Sigmoid colon (tissue), 7 donors: ENCODE results near the gene KIF20B. TPM values are rescaled to one million over a fixed set of nuclear protein-coding genes. Genes with fewer than 3 reads are reported as not detected.

Experiments
- DNase-seq: peaks from one replicate; pipeline ENCODE4 v3.0.0-alpha.2; 2019
- H3K27ac ChIP-seq, 4 donors: fragments of 200-600 bp; sonication (generic); one replicate each; pipeline ENCODE4 v1.5.1; 2016 to 2019; ENCODE audit warnings: mild to moderate bottlenecking in 1 of 4
- H3K27me3 ChIP-seq, 3 donors: fragments of 200-600 bp; sonication (generic); one replicate each; pipeline ENCODE4 v1.5.1; 2019; ENCODE audit warnings: mild to moderate bottlenecking in 1 of 3
- H3K36me3 ChIP-seq, 4 donors: fragments of 200-600 bp; sonication (generic); one replicate each; pipeline ENCODE4 v1.5.1; 2016 to 2019
- H3K4me1 ChIP-seq, 4 donors: fragments of 200-600 bp; sonication (generic); one replicate each; pipeline ENCODE4 v1.5.1; 2017 to 2019
- H3K4me3 ChIP-seq, 4 donors: fragments of 200-600 bp; sonication (generic); one replicate each; pipeline ENCODE4 v1.5.1; 2017 to 2019; ENCODE audit warnings: mild to moderate bottlenecking in 2 of 4, moderate library complexity in 1 of 4
- H3K9me3 ChIP-seq, 4 donors: fragments of 200-600 bp in 3 of 4; sonication (generic) in 3 of 4; one replicate each; pipeline versions ENCODE4 v1.5.1 to v1.6.1; 2013 to 2019
- CTCF ChIP-seq, 4 experiments: fragments of 450-650 bp in 3 of 4; fragments of 200-600 bp in 1 of 4; IDR thresholded peaks; one replicate each; pipeline ENCODE4 v1.5.1; 2016 to 2019; ENCODE audit warnings: antibody characterized with exemption in 4 of 4, mild to moderate bottlenecking in 3 of 4, moderate library complexity in 2 of 4
- EP300 ChIP-seq, 4 donors: sonication (generic); formaldehyde crosslinking; IDR thresholded peaks; one replicate each; pipeline ENCODE4 v1.6.1; 2017; ENCODE audit warnings: antibody characterized with exemption in 4 of 4
- POLR2A ChIP-seq, 2 donors: fragments of 450-650 bp; IDR thresholded peaks; one replicate each; pipeline ENCODE4 v1.6.1; 2016; ENCODE audit warnings: antibody characterized with exemption in 2 of 2, mild to moderate bottlenecking in 2 of 2, moderate library complexity in 2 of 2
- POLR2AphosphoS5 ChIP-seq, 4 donors: sonication (generic); formaldehyde crosslinking; IDR thresholded peaks; one replicate each; pipeline ENCODE4 v1.6.1; 2017; ENCODE audit warnings: antibody characterized with exemption in 4 of 4
- WGBS, 2 donors: extraction: QIAGEN DNeasy Blood & Tissue Kit; methylation state at CpG; one replicate each; pipeline ENCODE4 v1.1.7; 2013; 5-methylcytosine and 5-hydroxymethylcytosine counted together
- intact Hi-C: fragments of 100-400 bp; cut with DNase I; formaldehyde crosslinking; loops from one replicate; pipeline ENCODE4 v1.15.1; 2023
- polyA plus RNA-seq, 3 donors: library from polyadenylated mRNA; stranded (reverse); fragments of 200-250 nt; gene quantifications; one replicate each; pipeline ENCODE4 v1.2.3, GENCODE V29; 2013
- total RNA-seq, 4 donors: library from RNA; depleted of rRNA; stranded (reverse); fragments of >200 nt; gene quantifications; one replicate each; pipeline ENCODE4 v1.1.0, GENCODE V29; 2016
- donor health status: healthy with polysubstance abuse.
- donor health status: Bipolar disorder and iron deficiency.
- donor health status: healthy.

Gene KIF20B
- total and polyA plus RNA-seq, 7 donors: 0.60 to 5.0 (median 2.5) TPM

DNA sequence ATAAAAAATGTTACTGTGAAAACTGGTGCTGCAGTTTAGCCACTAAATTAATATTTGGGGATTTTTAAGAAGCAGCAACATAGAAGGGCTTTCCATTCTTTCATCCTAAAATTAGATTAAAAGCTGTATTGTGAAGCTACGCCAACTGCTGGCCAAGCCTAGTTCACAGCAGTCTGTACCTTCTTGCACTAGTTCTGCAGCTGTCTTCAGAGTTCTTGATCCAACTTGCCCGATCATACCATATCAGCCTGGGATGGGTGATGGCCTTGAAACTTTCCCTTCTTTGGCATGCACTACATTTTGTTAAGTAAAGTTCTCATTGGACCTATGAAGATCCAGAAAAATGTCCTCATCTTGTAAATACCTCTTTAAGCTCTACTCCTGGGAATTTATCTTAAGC lies 36.1 kb upstream of the KIF20B start:
- TF ChIP-seq CTCF (IDR thresholded peaks at IDR 0.05): no peak
- TF ChIP-seq EP300 (IDR thresholded peaks at IDR 0.05): no peak
- TF ChIP-seq POLR2AphosphoS5 (IDR thresholded peaks at IDR 0.05): no peak
- TF ChIP-seq POLR2A (IDR thresholded peaks at IDR 0.05): no peak
- no peak for DNase-seq
- H3K4me3 ChIP-seq: no peak overlapping the region
- intact Hi-C loops: no loop called here
- H3K4me1 ChIP-seq: no peaks in the 10 kb centered on the region
- H3K27ac ChIP-seq: no peak overlapping the region
- 89 to 90% methylated on average over 2 of the region's 2 CpGs for WGBS, 2 donors
- no peaks in the 10 kb centered on the region for H3K36me3 ChIP-seq
- no peaks in the 10 kb centered on the region for H3K9me3 ChIP-seq
- no peaks in the 10 kb centered on the region for H3K27me3 ChIP-seq

GRCh38 chr10:89666138-89666537 lies 35.3 kb upstream of the KIF20B start:
- intact Hi-C loops: no loop called here
- no peaks in the 10 kb centered on the region for H3K4me1 ChIP-seq
- H3K9me3 ChIP-seq: no peaks in the 10 kb centered on the region
- no peak overlapping the region for H3K27ac ChIP-seq
- no peaks in the 10 kb centered on the region for H3K27me3 ChIP-seq
- no peak overlapping the region for H3K4me3 ChIP-seq
- TF ChIP-seq POLR2AphosphoS5 (IDR thresholded peaks at IDR 0.05): no peak
- TF ChIP-seq POLR2A (IDR thresholded peaks at IDR 0.05): no peak
- no peak for TF ChIP-seq CTCF (IDR thresholded peaks at IDR 0.05)
- TF ChIP-seq EP300 (IDR thresholded peaks at IDR 0.05): no peak
- WGBS, 2 donors: 97 to 99% methylated on average over 1 of the region's 1 CpG
- no peak for DNase-seq
- H3K36me3 ChIP-seq: no peaks in the 10 kb centered on the region

DNA sequence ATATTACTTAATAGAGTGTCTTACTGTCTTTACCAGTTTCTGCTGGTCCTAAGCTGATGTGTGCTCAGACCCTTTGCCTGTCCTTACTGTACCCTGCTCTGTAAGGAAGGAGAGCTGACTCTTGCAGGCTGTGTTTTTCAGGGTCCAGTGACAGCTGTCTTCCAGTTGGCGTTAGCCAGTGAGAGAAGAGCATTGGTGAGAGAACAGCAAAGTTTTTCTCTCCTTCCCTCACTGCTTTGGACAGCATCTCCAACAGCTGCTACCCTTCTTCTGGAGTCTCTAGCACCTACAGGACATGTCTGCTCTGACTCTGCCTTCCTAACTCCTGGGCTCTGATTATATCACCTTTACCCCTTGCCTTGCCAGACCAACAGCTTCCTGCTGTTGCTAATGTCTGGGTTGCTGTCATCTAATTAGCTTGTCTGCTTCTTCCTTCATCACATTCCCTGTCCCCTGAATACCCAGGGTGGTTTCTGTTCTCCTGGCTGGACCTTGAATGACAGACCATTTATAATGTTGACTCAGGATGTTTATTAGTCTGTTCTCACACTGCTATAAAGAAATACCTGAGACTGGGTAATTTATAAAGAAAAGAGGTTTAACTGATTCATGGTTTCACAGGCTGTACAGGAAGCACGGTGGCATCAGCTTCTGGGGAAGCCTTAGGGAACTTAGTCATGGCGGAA lies 32.9 kb upstream of the KIF20B start:
- Histone ChIP-seq H3K4me3 (no peak overlapping the region), H3K4me1 (no peaks in the 10 kb centered on the region), H3K27me3 (no peaks in the 10 kb centered on the region), H3K27ac (no peak overlapping the region), H3K9me3 (no peaks in the 10 kb centered on the region), H3K36me3 (no peaks in the 10 kb centered on the region)
- no peak for DNase-seq
- intact Hi-C loops: no loop called here
- no peak for TF ChIP-seq POLR2A (IDR thresholded peaks at IDR 0.05)
- no peak for TF ChIP-seq CTCF (IDR thresholded peaks at IDR 0.05)
- TF ChIP-seq EP300 (IDR thresholded peaks at IDR 0.05): no peak
- TF ChIP-seq POLR2AphosphoS5 (IDR thresholded peaks at IDR 0.05): no peak
- 35 to 71% methylated on average over 3 of the region's 3 CpGs for WGBS, 2 donors

DNA sequence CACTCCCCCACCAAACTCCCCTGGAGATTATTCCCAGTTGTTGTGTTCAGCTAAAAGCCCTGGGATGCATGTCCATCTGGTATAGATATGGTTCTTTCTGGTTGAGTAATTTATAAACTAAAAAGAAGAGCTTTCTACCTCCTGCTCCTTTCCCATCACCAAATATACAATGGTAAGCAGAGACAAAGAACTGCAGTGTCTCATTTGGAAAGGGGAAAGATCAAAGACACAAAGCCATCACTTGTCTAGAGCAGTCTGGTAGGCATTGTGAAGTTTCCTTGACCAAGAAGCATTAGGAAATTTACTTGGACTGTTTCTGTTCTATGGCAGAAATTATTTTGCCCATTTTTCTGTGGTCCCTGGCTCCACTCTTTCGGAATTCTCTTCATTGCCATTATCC lies 31.4 kb upstream of the KIF20B start:
- Histone ChIP-seq H3K27me3 (no peaks in the 10 kb centered on the region), H3K9me3 (no peaks in the 10 kb centered on the region), H3K36me3 (no peaks in the 10 kb centered on the region), H3K4me1 (no peaks in the 10 kb centered on the region), H3K27ac (no peak overlapping the region), H3K4me3 (no peak overlapping the region)
- TF ChIP-seq POLR2AphosphoS5 (IDR thresholded peaks at IDR 0.05): no peak
- WGBS, 2 donors: 100% methylated on average over 1 of the region's 1 CpG
- intact Hi-C loops: no loop called here
- no peak for DNase-seq

DNA sequence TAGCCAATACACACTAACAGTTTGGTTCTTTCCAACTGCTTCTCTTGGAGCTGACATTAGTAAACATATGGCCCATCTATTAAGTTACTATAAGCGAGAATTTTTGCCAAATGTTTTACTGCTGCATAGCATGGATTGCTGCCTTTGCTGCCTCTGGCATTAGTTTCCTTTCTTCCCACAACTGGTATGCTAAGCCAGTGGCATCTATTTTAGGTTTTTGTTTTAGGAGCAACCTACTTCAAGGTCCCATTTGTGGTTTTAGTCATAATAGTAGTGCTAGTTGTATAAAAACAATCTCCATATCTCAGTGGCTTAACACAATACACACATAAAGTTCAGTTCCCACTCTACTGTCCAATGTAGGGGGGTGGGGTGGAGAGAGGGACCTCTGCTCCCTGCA lies 30.5 kb upstream of the KIF20B start:
- no peak overlapping the region for H3K27ac ChIP-seq
- 89 to 90% methylated on average over 1 of the region's 1 CpG for WGBS, 2 donors
- H3K27me3 ChIP-seq: no peaks in the 10 kb centered on the region
- no peaks in the 10 kb centered on the region for H3K9me3 ChIP-seq
- no peaks in the 10 kb centered on the region for H3K4me1 ChIP-seq
- no peak for TF ChIP-seq POLR2AphosphoS5 (IDR thresholded peaks at IDR 0.05)
- no peak for TF ChIP-seq EP300 (IDR thresholded peaks at IDR 0.05)
- no peak for TF ChIP-seq CTCF (IDR thresholded peaks at IDR 0.05)
- no peak for TF ChIP-seq POLR2A (IDR thresholded peaks at IDR 0.05)
- H3K36me3 ChIP-seq: no peaks in the 10 kb centered on the region
- DNase-seq: no peak
- intact Hi-C loops: no loop called here
- H3K4me3 ChIP-seq: no peak overlapping the region
